HepG2 (cell line): ENCODE results near the gene HS3ST3A1. TPM values are rescaled to one million over a fixed set of nuclear protein-coding genes. Genes with fewer than 3 reads are reported as not detected.

Experiments
- ATAC-seq: fragments of 200-7000 bp; cut with Tn5 transposase; 3 replicates; pipeline ENCODE4 v1.9.1; 2020; ENCODE audit warnings: mild to moderate bottlenecking, moderate library complexity
- BruUV-seq: library from RNA; stranded (reverse); fragments of 400-500 nt; replicated peaks from 2 replicates; lab custom pipeline; 2021; lab: Mats Ljungman, UMichigan
- CTCF ChIA-PET: fragments of 300-600 bp; formaldehyde crosslinking; extraction: SDS; loops from one replicate; lab custom pipeline; 2021; ENCODE audit warnings: low total read pairs, inconsistent platforms, low intra/inter-chr PET ratio; lab: Yijun Ruan, JAX
- POLR2A ChIA-PET: fragments of 350-600 bp; sonication (Branson Sonifier 250); formaldehyde crosslinking; loops from one replicate; lab custom pipeline; 2020; ENCODE audit warnings: antibody characterized with exemption, inconsistent platforms; lab: Yijun Ruan, JAX
- DNase-seq: peaks from one replicate; pipeline ENCODE4 v3.0.0-alpha.2; 2015; ENCODE audit warnings: low spot score
- FAIRE-seq: peaks from 3 replicates; lab custom pipeline; 2011; peaks lifted over from hg19 to GRCh38; lab: Jason Lieb, UNC
- H2AFZ ChIP-seq: one replicate; pipeline ENCODE4 v1.6.1; 2011; ENCODE audit warnings: low read length, inconsistent platforms
- H3K27ac ChIP-seq: fragments of 300-600 bp; 3 replicates; pipeline ENCODE4 v1.8.0; 2011; ENCODE audit warnings: mixed run types, mild to moderate bottlenecking, mixed read lengths, low read length, inconsistent platforms; ENCODE audit not compliant: insufficient read depth; ENCODE audit errors: extremely low read length
- H3K27me3 ChIP-seq, 2 experiments: fragments of 200-600 bp in 1 of 2; 2 replicates in 1 of 2; 3 replicates in 1 of 2; pipeline versions ENCODE4 v1.6.0 to v1.8.0; 2011; ENCODE audit warnings: low read length in 2 of 2, mild to moderate bottlenecking in 2 of 2, moderate library complexity in 2 of 2, inconsistent platforms in 1 of 2; ENCODE audit not compliant: insufficient read depth in 2 of 2, control insufficient read depth in 1 of 2
- H3K36me3 ChIP-seq, 2 experiments: fragments of 200-600 bp in 1 of 2; replicated peaks in 1 of 2; 2 replicates in 1 of 2; 3 replicates in 1 of 2; pipeline versions ENCODE4 v1.5.1 to v1.8.0; 2011; ENCODE audit warnings: low read length in 2 of 2, inconsistent platforms in 1 of 2; ENCODE audit not compliant: insufficient read depth in 2 of 2, control insufficient read depth in 1 of 2
- H3K4me1 ChIP-seq: 2 replicates; pipeline ENCODE4 v1.5.1; 2012; ENCODE audit warnings: low read length, inconsistent platforms; ENCODE audit not compliant: insufficient read depth
- H3K4me2 ChIP-seq: 2 replicates; pipeline ENCODE4 v1.6.0; 2011; ENCODE audit warnings: low read depth, low read length, inconsistent platforms
- H3K4me3 ChIP-seq, 3 experiments: fragments of 200-600 bp in 1 of 3; sonication (generic), shearing (Covaris generic) in 1 of 3; replicated peaks in 1 of 3; 2 replicates each; pipeline ENCODE4 v1.5.1; 2011 to 2016; ENCODE audit warnings: low read length in 3 of 3, inconsistent platforms in 2 of 3, low read depth in 2 of 3, mild to moderate bottlenecking in 2 of 3, control low read depth in 1 of 3, mixed read lengths in 1 of 3; ENCODE audit not compliant: insufficient read depth in 1 of 3
- H3K79me2 ChIP-seq: one replicate; pipeline ENCODE4 v1.6.1; 2011; ENCODE audit warnings: low read length, inconsistent platforms; ENCODE audit not compliant: insufficient read depth
- H3K9ac ChIP-seq: 2 replicates; pipeline ENCODE4 v1.6.0; 2011; ENCODE audit warnings: mild to moderate bottlenecking, low read depth, low read length, inconsistent platforms; ENCODE audit not compliant: insufficient read depth
- H3K9me3 ChIP-seq: 2 replicates; pipeline ENCODE4 v1.5.1; 2012; ENCODE audit warnings: mild to moderate bottlenecking, low read length
- H4K20me1 ChIP-seq: 2 replicates; pipeline ENCODE4 v1.6.0; 2011; ENCODE audit warnings: inconsistent platforms, mild to moderate bottlenecking, low read length, moderate library complexity; ENCODE audit not compliant: insufficient read depth
- GABPB1 ChIP-seq: IDR thresholded peaks from 2 replicates; pipeline ENCODE4 v1.6.1; 2016; ENCODE audit warnings: mild to moderate bottlenecking, missing genetic modification reagents, moderate library complexity, missing compliant biosample characterization
- HOXA5 ChIP-seq: sonication (generic); formaldehyde crosslinking; IDR thresholded peaks from 2 replicates; pipeline ENCODE4 v1.4.0; 2020; ENCODE audit warnings: missing genetic modification reagents
- MAFG ChIP-seq: sonication (generic); formaldehyde crosslinking; IDR thresholded peaks from 2 replicates; pipeline ENCODE4 v1.5.1; 2020; ENCODE audit warnings: mild to moderate bottlenecking, missing genetic modification reagents
- ZNF264 ChIP-seq: sonication (generic); formaldehyde crosslinking; IDR thresholded peaks from 2 replicates; pipeline ENCODE4 v1.4.0; 2020; ENCODE audit warnings: missing genetic modification reagents
- ZNF274 ChIP-seq: sonication (generic); formaldehyde crosslinking; IDR thresholded peaks from 2 replicates; pipeline ENCODE4 v1.5.1; 2020; ENCODE audit warnings: mild to moderate bottlenecking, missing genetic modification reagents
- ZNF431 ChIP-seq: sonication (generic); formaldehyde crosslinking; IDR thresholded peaks from 2 replicates; pipeline ENCODE4 v1.9.0; 2022; ENCODE audit warnings: missing genetic modification reagents, low read depth, mild to moderate bottlenecking, borderline replicate concordance
- ZNF563 ChIP-seq: sonication (generic); formaldehyde crosslinking; IDR thresholded peaks from 2 replicates; pipeline ENCODE4 v1.8.0; 2022; ENCODE audit warnings: mild to moderate bottlenecking, moderate library complexity, missing genetic modification reagents
- ZNF766 ChIP-seq: sonication (generic); formaldehyde crosslinking; IDR thresholded peaks from 2 replicates; pipeline ENCODE4 v1.5.0; 2020; ENCODE audit warnings: missing genetic modification reagents, borderline replicate concordance
- ZNF781 ChIP-seq: sonication (generic); formaldehyde crosslinking; IDR thresholded peaks from 2 replicates; pipeline ENCODE4 v1.5.1; 2020; ENCODE audit warnings: borderline replicate concordance, mild to moderate bottlenecking, missing genetic modification reagents; ENCODE audit errors: not compliant biosample characterization
- ZSCAN20 ChIP-seq: sonication (generic); formaldehyde crosslinking; IDR thresholded peaks from 2 replicates; pipeline ENCODE4 v1.4.0; 2020; ENCODE audit warnings: missing genetic modification reagents, mild to moderate bottlenecking, borderline replicate concordance
- WGBS: methylation state at CpG from one replicate; pipeline ENCODE4 v1.1.6; 2017; ENCODE audit warnings: low lambda C conversion rate; 5-methylcytosine and 5-hydroxymethylcytosine counted together
- in situ Hi-C: cut with HindIII; loops from 2 replicates; pipeline ENCODE4 v1.10.0; 2017; ENCODE audit warnings: low pct_unique_long_range_greater_than_20kb; ENCODE audit not compliant: extremely low pct_ligation_motif_present
- intact Hi-C: fragments of 100-400 bp; cut with micrococcal nuclease; formaldehyde crosslinking; loops from one replicate; pipeline ENCODE4 v1.10.0; 2022; ENCODE audit not compliant: unreplicated experiment
- polyA plus RNA-seq, 8 experiments: library from polyadenylated mRNA; depleted of rRNA in 3 of 8; stranded (reverse) in 7 of 8; unstranded in 1 of 8; fragments of >200 nt; fragmentation: Illumina TruSeq in 4 of 8; extraction: Trizol in 4 of 8; gene quantifications; 2 replicates each; pipeline versions ENCODE4 v1.2.1 to v1.2.3, GENCODE V29; 2011 to 2016; ENCODE audit warnings: low read depth in 4 of 8, missing spikeins in 1 of 8, mixed read lengths in 1 of 8; ENCODE audit not compliant: insufficient read depth in 1 of 8
- total RNA-seq, 5 experiments: library from RNA; depleted of rRNA; stranded (reverse); fragments of >200 nt; fragmentation: Illumina TruSeq; extraction: Trizol; gene quantifications; 2 replicates each; pipeline ENCODE4 v1.2.3, GENCODE V29; 2016; ENCODE audit warnings: low read depth in 1 of 5
- TF ChIP-seq, protein P1 (sequence below): IDR thresholded peaks from 2 replicates; pipeline ENCODE4 v1.6.1; 2016; ENCODE audit warnings: control low read depth
- TF ChIP-seq, protein P2 (sequence below): sonication (generic); formaldehyde crosslinking; IDR thresholded peaks from 2 replicates; pipeline ENCODE4 v1.5.0; 2020; ENCODE audit warnings: mild to moderate bottlenecking, missing genetic modification reagents
- TF ChIP-seq, protein P3 (sequence below): sonication (generic); formaldehyde crosslinking; IDR thresholded peaks from 2 replicates; pipeline ENCODE4 v1.5.1; 2020; ENCODE audit warnings: mild to moderate bottlenecking, missing genetic modification reagents

Gene HS3ST3A1
- total and polyA plus RNA-seq, 2 of the 13 experiments (the other 11 are each of a cell fraction or from before 2014, with no cell fraction given) = 1.3 to 3.5 TPM

DNA sequence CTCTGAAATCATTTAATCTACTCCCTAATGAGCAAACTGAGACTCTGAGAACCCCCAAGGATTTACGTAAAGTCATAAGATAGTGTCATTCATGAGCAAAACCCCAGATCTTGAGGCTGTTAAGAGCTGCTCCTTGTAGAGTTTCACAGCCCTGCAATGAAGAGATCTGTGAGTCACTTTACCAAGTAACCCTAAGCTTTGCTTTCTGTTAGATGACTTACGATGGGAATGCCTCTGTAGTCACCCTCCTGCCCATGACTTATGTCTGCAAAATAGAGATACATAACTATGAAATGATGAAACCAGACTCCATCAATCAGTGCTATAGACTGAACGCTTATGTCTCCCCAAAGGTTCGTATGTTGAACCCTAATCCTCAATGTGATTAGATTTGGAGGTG is 117.7 kb downstream of the HS3ST3A1 start:
- Histone ChIP-seq H2AFZ (no peak overlapping the region), H3K9ac (no peak overlapping the region), H3K4me1 (no peaks in the 10 kb centered on the region), H3K9me3 (peaks cover 23% of the 10 kb centered on the region), H3K4me2 (no peak overlapping the region), H3K79me2 (no peaks in the 10 kb centered on the region), H3K27me3 (no peaks in the 10 kb centered on the region; a peak in 1 of 5 replicates), H3K4me3 (no peak overlapping the region), H4K20me1 (no peaks in the 10 kb centered on the region), H3K27ac (no peak overlapping the region), H3K36me3 (no peaks in the 10 kb centered on the region)
- CTCF ChIA-PET = no interaction called here
- no TSS peak for BruUV-seq
- WGBS = 55% methylated on average over 4 of the region's 4 CpGs
- in situ Hi-C loops (no loop called here), intact Hi-C loops (no loop called here)
- FAIRE-seq (no peak), DNase-seq (no peak), ATAC-seq (no peak)
- TF ChIP-seq ZNF431 (CRISPR knock-in tag) (no peak), HOXA5 (CRISPR knock-in tag) (no peak), ZNF264 (CRISPR knock-in tag) (0 out of 2 replicates have a peak, but pooled peaks have one; percentile 24), MAFG (CRISPR knock-in tag) (no peak), ZNF766 (CRISPR knock-in tag) (no peak)
- TF ChIP-seq, protein P1, sequence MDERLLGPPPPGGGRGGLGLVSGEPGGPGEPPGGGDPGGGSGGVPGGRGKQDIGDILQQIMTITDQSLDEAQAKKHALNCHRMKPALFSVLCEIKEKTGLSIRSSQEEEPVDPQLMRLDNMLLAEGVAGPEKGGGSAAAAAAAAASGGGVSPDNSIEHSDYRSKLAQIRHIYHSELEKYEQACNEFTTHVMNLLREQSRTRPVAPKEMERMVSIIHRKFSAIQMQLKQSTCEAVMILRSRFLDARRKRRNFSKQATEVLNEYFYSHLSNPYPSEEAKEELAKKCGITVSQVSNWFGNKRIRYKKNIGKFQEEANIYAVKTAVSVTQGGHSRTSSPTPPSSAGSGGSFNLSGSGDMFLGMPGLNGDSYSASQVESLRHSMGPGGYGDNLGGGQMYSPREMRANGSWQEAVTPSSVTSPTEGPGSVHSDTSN (CRISPR knock-in tag) = no peak
- POLR2A ChIA-PET = no interaction called here

DNA sequence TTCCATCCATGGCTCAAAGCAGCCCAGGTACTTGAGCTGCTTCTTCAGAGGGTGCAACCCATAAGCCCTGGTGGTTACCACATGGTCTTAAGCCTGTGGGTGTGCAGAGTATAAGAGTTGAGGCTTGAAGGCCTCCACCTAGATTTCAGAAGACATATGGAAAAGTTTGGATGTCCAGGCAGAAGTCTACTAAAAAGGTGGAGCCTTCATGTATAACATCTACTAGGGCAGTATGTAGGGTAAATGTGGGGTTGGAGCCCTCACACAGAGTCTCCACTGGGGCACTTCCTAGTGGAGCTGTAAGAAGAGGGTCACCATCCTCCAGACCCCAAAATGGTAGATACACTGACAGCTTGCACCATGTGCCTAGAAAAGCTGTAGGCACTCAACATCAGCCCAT is 120.9 kb downstream of the HS3ST3A1 start:
- no peak for ATAC-seq
- no peak overlapping the region for H3K4me2 ChIP-seq
- TF ChIP-seq, protein P2, sequence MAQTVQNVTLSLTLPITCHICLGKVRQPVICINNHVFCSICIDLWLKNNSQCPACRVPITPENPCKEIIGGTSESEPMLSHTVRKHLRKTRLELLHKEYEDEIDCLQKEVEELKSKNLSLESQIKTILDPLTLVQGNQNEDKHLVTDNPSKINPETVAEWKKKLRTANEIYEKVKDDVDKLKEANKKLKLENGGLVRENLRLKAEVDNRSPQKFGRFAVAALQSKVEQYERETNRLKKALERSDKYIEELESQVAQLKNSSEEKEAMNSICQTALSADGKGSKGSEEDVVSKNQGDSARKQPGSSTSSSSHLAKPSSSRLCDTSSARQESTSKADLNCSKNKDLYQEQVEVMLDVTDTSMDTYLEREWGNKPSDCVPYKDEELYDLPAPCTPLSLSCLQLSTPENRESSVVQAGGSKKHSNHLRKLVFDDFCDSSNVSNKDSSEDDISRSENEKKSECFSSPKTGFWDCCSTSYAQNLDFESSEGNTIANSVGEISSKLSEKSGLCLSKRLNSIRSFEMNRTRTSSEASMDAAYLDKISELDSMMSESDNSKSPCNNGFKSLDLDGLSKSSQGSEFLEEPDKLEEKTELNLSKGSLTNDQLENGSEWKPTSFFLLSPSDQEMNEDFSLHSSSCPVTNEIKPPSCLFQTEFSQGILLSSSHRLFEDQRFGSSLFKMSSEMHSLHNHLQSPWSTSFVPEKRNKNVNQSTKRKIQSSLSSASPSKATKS (CRISPR knock-in tag) = no peak
- no peak for TF ChIP-seq ZNF274 (CRISPR knock-in tag)
- TF ChIP-seq GABPB1 (CRISPR knock-in tag) = no peak
- no peak for TF ChIP-seq ZNF563
- TF ChIP-seq, protein P3, sequence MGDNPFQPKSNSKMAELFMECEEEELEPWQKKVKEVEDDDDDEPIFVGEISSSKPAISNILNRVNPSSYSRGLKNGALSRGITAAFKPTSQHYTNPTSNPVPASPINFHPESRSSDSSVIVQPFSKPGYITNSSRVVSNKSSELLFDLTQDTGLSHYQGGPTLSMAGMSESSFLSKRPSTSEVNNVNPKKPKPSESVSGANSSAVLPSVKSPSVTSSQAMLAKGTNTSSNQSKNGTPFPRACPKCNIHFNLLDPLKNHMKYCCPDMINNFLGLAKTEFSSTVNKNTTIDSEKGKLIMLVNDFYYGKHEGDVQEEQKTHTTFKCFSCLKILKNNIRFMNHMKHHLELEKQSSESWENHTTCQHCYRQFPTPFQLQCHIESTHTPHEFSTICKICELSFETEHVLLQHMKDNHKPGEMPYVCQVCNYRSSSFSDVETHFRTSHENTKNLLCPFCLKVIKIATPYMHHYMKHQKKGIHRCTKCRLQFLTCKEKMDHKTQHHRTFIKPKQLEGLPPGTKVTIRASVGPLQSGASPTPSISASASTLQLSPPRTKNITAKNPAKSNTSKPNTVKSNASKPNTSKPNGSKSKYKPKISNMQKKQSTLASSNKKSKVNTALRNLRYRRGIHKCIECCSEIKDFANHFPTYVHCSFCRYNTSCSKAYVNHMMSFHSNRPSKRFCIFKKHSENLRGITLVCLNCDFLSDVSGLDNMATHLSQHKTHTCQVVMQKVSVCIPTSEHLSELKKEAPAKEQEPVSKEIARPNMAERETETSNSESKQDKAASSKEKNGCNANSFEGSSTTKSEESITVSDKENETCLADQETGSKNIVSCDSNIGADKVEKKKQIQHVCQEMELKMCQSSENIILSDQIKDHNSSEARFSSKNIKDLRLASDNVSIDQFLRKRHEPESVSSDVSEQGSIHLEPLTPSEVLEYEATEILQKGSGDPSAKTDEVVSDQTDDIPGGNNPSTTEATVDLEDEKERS (CRISPR knock-in tag) = 0 out of 2 replicates have a peak, but pooled peaks have one; percentile 36
- TF ChIP-seq ZSCAN20 (CRISPR knock-in tag) = no peak
- no peak for TF ChIP-seq ZNF781 (CRISPR knock-in tag)
- FAIRE-seq = no peak
- POLR2A ChIA-PET = no interaction called here
- in situ Hi-C loops (no loop called here), intact Hi-C loops (no loop called here)
- peaks cover 23% of the 10 kb centered on the region for H3K9me3 ChIP-seq
- H3K9ac ChIP-seq = no peak overlapping the region
- DNase-seq = no peak
- H3K27me3 ChIP-seq = no peaks in the 10 kb centered on the region
- CTCF ChIA-PET = no interaction called here
- H3K36me3 ChIP-seq = no peaks in the 10 kb centered on the region
- H4K20me1 ChIP-seq = no peaks in the 10 kb centered on the region
- no peak overlapping the region for H3K4me3 ChIP-seq
- no peaks in the 10 kb centered on the region for H3K4me1 ChIP-seq
- no peaks in the 10 kb centered on the region for H3K79me2 ChIP-seq
- BruUV-seq = no TSS peak
- no peak overlapping the region for H2AFZ ChIP-seq
- H3K27ac ChIP-seq = no peak overlapping the region
